A549 (cell line): ENCODE results near the gene MID2. TPM values are rescaled to one million over a fixed set of nuclear protein-coding genes. Genes with fewer than 3 reads are reported as not detected.

Experiments
- ATAC-seq, 2 experiments: fragments of 200-7000 bp in 1 of 2; fragments of >200 bp in 1 of 2; cut with Nextera tagmentation in 1 of 2; cut with Tn5 transposase in 1 of 2; 3 replicates each; pipeline versions ENCODE4 v1.8.0 to v1.9.1; 2018 to 2020; ENCODE audit warnings: mild to moderate bottlenecking in 1 of 2, moderate library complexity in 1 of 2
- CTCF ChIA-PET: fragments of 300-600 bp; sonication (Branson Sonifier 250); formaldehyde crosslinking; extraction: SDS; loops from one replicate; lab custom pipeline; 2021; ENCODE audit warnings: antibody characterized with exemption, inconsistent platforms; lab: Yijun Ruan, JAX
- POLR2A ChIA-PET: fragments of 350-600 bp; formaldehyde crosslinking; extraction: SDS; loops from one replicate; lab custom pipeline; 2021; ENCODE audit warnings: antibody characterized with exemption, inconsistent platforms; lab: Yijun Ruan, JAX
- DNase-seq, 2 experiments: peaks; one replicate each; pipeline versions ENCODE4 v3.0.0 to v3.0.0-alpha.2; 2011 to 2016; ENCODE audit warnings: low read depth in 1 of 2, low spot score in 1 of 2
- FAIRE-seq: peaks from 2 replicates; lab custom pipeline; 2011; peaks lifted over from hg19 to GRCh38; lab: Jason Lieb, UNC
- H3K27ac ChIP-seq, 2 experiments: fragments of >200 bp; sonication (Bioruptor Twin); formaldehyde crosslinking; 3 replicates each; pipeline ENCODE4 v1.5.1; 2016 to 2017
- H3K4me1 ChIP-seq: fragments of >200 bp; sonication (Bioruptor Twin); formaldehyde crosslinking; 3 replicates; pipeline ENCODE4 v1.6.1; 2016
- H3K4me2 ChIP-seq: fragments of >200 bp; sonication (Bioruptor Twin); formaldehyde crosslinking; 3 replicates; pipeline ENCODE4 v1.6.1; 2016
- H3K4me3 ChIP-seq: fragments of >200 bp; sonication (Bioruptor Twin); formaldehyde crosslinking; 3 replicates; pipeline ENCODE4 v1.5.1; 2016
- H3K9me3 ChIP-seq: fragments of >200 bp; sonication (Bioruptor Twin); formaldehyde crosslinking; 3 replicates; pipeline ENCODE4 v1.6.1; 2016
- BHLHE40 ChIP-seq: IDR thresholded peaks from 2 replicates; pipeline ENCODE4 v1.6.1; 2012; ENCODE audit warnings: low read depth, low read length, inconsistent platforms
- CBX2 ChIP-seq: fragments of 200-600 bp; sonication (generic); IDR thresholded peaks from 2 replicates; pipeline ENCODE4 v1.6.1; 2016; ENCODE audit warnings: low read depth, mild to moderate bottlenecking, borderline replicate concordance
- CHD2 ChIP-seq: fragments of 150-350 bp; IDR thresholded peaks from 2 replicates; pipeline ENCODE4 v1.6.1; 2014; ENCODE audit warnings: low read length; ENCODE audit not compliant: partially characterized antibody
- CHD4 ChIP-seq: fragments of 200-600 bp; sonication (generic); IDR thresholded peaks from 2 replicates; pipeline ENCODE4 v1.6.1; 2016; ENCODE audit warnings: antibody characterized with exemption, mild to moderate bottlenecking, borderline replicate concordance
- CTCF ChIP-seq: fragments of >200 bp; sonication (Bioruptor Twin); formaldehyde crosslinking; IDR thresholded peaks from 3 replicates; pipeline ENCODE4 v1.5.1; 2016
- E2F6 ChIP-seq: IDR thresholded peaks from 2 replicates; pipeline ENCODE4 v1.6.1; 2012; ENCODE audit warnings: low read depth, borderline replicate concordance
- EHMT2 ChIP-seq: fragments of 200-600 bp; sonication (generic); IDR thresholded peaks from 2 replicates; pipeline ENCODE4 v1.6.1; 2016; ENCODE audit warnings: antibody characterized with exemption, low read depth, mild to moderate bottlenecking, moderate library complexity
- EP300 ChIP-seq, 2 experiments: fragments of >200 bp; sonication (Bioruptor Twin); formaldehyde crosslinking; IDR thresholded peaks; 2 replicates in 1 of 2; 3 replicates in 1 of 2; pipeline ENCODE4 v1.6.1; 2016 to 2017
- FOSB ChIP-seq: fragments of 250-450 bp; sonication (Bioruptor Pico); IDR thresholded peaks from 2 replicates; pipeline ENCODE4 v1.5.0; 2020; ENCODE audit warnings: mild to moderate bottlenecking, moderate library complexity
- HDAC2 ChIP-seq: fragments of 200-600 bp; sonication (generic); IDR thresholded peaks from 2 replicates; pipeline ENCODE4 v1.6.1; 2016
- HOXB13 ChIP-seq: fragments of 250-450 bp; sonication (Bioruptor Pico); IDR thresholded peaks from 2 replicates; pipeline ENCODE4 v1.5.0; 2020; ENCODE audit warnings: low read depth, mild to moderate bottlenecking, moderate library complexity
- HOXB5 ChIP-seq: fragments of 250-450 bp; sonication (Bioruptor Pico); IDR thresholded peaks from 2 replicates; pipeline ENCODE4 v1.5.0; 2020; ENCODE audit warnings: mild to moderate bottlenecking, moderate library complexity
- JUNB ChIP-seq: fragments of >200 bp; sonication (Bioruptor Twin); formaldehyde crosslinking; IDR thresholded peaks from 2 replicates; pipeline ENCODE4 v1.6.1; 2016
- KDM5A ChIP-seq: fragments of 200-600 bp; sonication (generic); IDR thresholded peaks from 2 replicates; pipeline ENCODE4 v1.6.1; 2016; ENCODE audit warnings: antibody characterized with exemption, mild to moderate bottlenecking
- MAFK ChIP-seq: fragments of 450-650 bp; IDR thresholded peaks from 2 replicates; pipeline ENCODE4 v1.6.1; 2014; ENCODE audit not compliant: partially characterized antibody
- MYC ChIP-seq: IDR thresholded peaks from 2 replicates; pipeline ENCODE4 v1.6.1; 2012; ENCODE audit warnings: mild to moderate bottlenecking, inconsistent platforms, low read length, improper control_type of control experiment, borderline replicate concordance
- NPAS2 ChIP-seq: fragments of 250-450 bp; sonication (Bioruptor Pico); IDR thresholded peaks from 2 replicates; pipeline ENCODE4 v1.8.0; 2022; ENCODE audit warnings: mild to moderate bottlenecking, moderate library complexity, borderline replicate concordance
- PBX3 ChIP-seq: IDR thresholded peaks from 2 replicates; pipeline ENCODE4 v1.6.1; 2012
- POLR2A ChIP-seq: IDR thresholded peaks from 2 replicates; pipeline ENCODE4 v1.6.1; 2012; ENCODE audit warnings: mild to moderate bottlenecking, low read length
- RARB ChIP-seq: fragments of 250-450 bp; sonication (Bioruptor Pico); IDR thresholded peaks from 2 replicates; pipeline ENCODE4 v1.8.0; 2021; ENCODE audit warnings: mild to moderate bottlenecking, moderate library complexity
- RCOR1 ChIP-seq: fragments of 150-350 bp; IDR thresholded peaks from 2 replicates; pipeline ENCODE4 v1.6.1; 2014; ENCODE audit warnings: antibody characterized with exemption, low read length, low read depth
- REST ChIP-seq: fragments of 200-600 bp; sonication (generic); IDR thresholded peaks from 2 replicates; pipeline ENCODE4 v1.6.1; 2016; ENCODE audit warnings: antibody characterized with exemption, mild to moderate bottlenecking, moderate library complexity
- TFCP2L1 ChIP-seq: fragments of 250-450 bp; sonication (Bioruptor Pico); IDR thresholded peaks from 2 replicates; pipeline ENCODE4 v1.5.0; 2021; ENCODE audit warnings: mild to moderate bottlenecking
- TP53 ChIP-seq: fragments of 250-450 bp; sonication (Bioruptor Pico); IDR thresholded peaks from 2 replicates; pipeline ENCODE4 v1.5.0; 2021; ENCODE audit warnings: mild to moderate bottlenecking, moderate library complexity
- WGBS: methylation state at CpG from one replicate; pipeline ENCODE4 v1.1.6; 2017; ENCODE audit errors: missing lambda C conversion rate; 5-methylcytosine and 5-hydroxymethylcytosine counted together
- polyA plus RNA-seq, 4 experiments: library from polyadenylated mRNA; depleted of rRNA in 3 of 4; stranded (reverse); fragments of >200 nt; fragmentation: RNase III in 1 of 4; extraction: RNeasy Plus Mini Kit Qiagen cat#74134 plus additional on column Dnase treatment in 1 of 4; gene quantifications; 2 replicates in 3 of 4; 3 replicates in 1 of 4; pipeline ENCODE4 v1.2.3, GENCODE V29; 2011 to 2017
- TF ChIP-seq, protein P1 (sequence below): fragments of >200 bp; sonication (Bioruptor Twin); formaldehyde crosslinking; IDR thresholded peaks from 3 replicates; pipeline ENCODE4 v1.6.1; 2016
- TF ChIP-seq, protein P2 (sequence below): fragments of 250-450 bp; sonication (Bioruptor Pico); IDR thresholded peaks from 2 replicates; pipeline ENCODE4 v1.5.0; 2021; ENCODE audit warnings: mild to moderate bottlenecking, moderate library complexity, borderline replicate concordance
- TF ChIP-seq, protein P3 (sequence below): fragments of >200 bp; sonication (Bioruptor Twin); formaldehyde crosslinking; IDR thresholded peaks from 2 replicates; pipeline ENCODE4 v1.6.1; 2016

The MID2 gene
- polyA plus RNA-seq, 2 of the 4 experiments (the other 2 are of a cell fraction): 4.6 to 10.6 TPM

GRCh38 chrX:107804427-107804826, 21.2 kb upstream of the MID2 start:
- POLR2A ChIA-PET: no interaction called here
- Histone ChIP-seq H3K27ac (no peak overlapping the region), H3K9me3 (peaks cover 18% of the 10 kb centered on the region), H3K4me1 (no peaks in the 10 kb centered on the region)
- no peak for DNase-seq
- CTCF ChIA-PET: no interaction called here
- WGBS: 0% methylated on average over 1 of the region's 1 CpG
- FAIRE-seq: no peak
- no peak for TF ChIP-seq RCOR1
- TF ChIP-seq JUNB: no peak
- TF ChIP-seq CTCF: no peak
- TF ChIP-seq, protein P1, sequence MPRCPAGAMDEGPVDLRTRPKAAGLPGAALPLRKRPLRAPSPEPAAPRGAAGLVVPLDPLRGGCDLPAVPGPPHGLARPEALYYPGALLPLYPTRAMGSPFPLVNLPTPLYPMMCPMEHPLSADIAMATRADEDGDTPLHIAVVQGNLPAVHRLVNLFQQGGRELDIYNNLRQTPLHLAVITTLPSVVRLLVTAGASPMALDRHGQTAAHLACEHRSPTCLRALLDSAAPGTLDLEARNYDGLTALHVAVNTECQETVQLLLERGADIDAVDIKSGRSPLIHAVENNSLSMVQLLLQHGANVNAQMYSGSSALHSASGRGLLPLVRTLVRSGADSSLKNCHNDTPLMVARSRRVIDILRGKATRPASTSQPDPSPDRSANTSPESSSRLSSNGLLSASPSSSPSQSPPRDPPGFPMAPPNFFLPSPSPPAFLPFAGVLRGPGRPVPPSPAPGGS: no peak
- TF ChIP-seq HOXB13 (CRISPR knock-in tag): no peak
- no peak for TF ChIP-seq EP300 (IDR thresholded peaks at IDR 0.05)
- TF ChIP-seq TP53: no peak
- TF ChIP-seq NPAS2 (CRISPR knock-in tag): no peak
- TF ChIP-seq RARB (CRISPR knock-in tag): no peak
- no peak for TF ChIP-seq KDM5A
- TF ChIP-seq MAFK: no peak
- TF ChIP-seq CHD2: no peak
- TF ChIP-seq BHLHE40: no peak
- TF ChIP-seq HOXB5 (CRISPR knock-in tag): no peak
- TF ChIP-seq HDAC2: no peak
- TF ChIP-seq EHMT2: no peak
- TF ChIP-seq, all 56 proteins: peak for 0
- ATAC-seq: no peak
- Histone ChIP-seq H3K4me2 (no peak overlapping the region), H3K4me3 (no peak overlapping the region)

- no peaks in the 10 kb centered on the region for H3K4me1 ChIP-seq
- 97% methylated on average over 3 of the region's 3 CpGs for WGBS
- H3K27ac ChIP-seq: no peak overlapping the region
- ATAC-seq (no peak), FAIRE-seq (no peak), DNase-seq (no peak)
- CTCF ChIA-PET: no interaction called here
- POLR2A ChIA-PET: no interaction called here
- H3K9me3 ChIP-seq: peaks cover 18% of the 10 kb centered on the region
- no peak overlapping the region for H3K4me2 ChIP-seq
- no peak overlapping the region for H3K4me3 ChIP-seq
- no peak for TF ChIP-seq REST
- TF ChIP-seq FOSB (CRISPR knock-in tag): no peak
- TF ChIP-seq HDAC2: no peak
- no peak for TF ChIP-seq BHLHE40
- TF ChIP-seq TFCP2L1: no peak
- TF ChIP-seq CBX2: no peak
- TF ChIP-seq, protein P1: no peak
- TF ChIP-seq, protein P2, sequence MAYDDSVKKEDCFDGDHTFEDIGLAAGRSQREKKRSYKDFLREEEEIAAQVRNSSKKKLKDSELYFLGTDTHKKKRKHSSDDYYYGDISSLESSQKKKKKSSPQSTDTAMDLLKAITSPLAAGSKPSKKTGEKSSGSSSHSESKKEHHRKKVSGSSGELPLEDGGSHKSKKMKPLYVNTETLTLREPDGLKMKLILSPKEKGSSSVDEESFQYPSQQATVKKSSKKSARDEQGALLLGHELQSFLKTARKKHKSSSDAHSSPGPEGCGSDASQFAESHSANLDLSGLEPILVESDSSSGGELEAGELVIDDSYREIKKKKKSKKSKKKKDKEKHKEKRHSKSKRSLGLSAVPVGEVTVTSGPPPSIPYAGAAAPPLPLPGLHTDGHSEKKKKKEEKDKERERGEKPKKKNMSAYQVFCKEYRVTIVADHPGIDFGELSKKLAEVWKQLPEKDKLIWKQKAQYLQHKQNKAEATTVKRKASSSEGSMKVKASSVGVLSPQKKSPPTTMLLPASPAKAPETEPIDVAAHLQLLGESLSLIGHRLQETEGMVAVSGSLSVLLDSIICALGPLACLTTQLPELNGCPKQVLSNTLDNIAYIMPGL: no peak
- no peak for TF ChIP-seq PBX3
- no peak for TF ChIP-seq MYC
- no peak for TF ChIP-seq CHD4
- TF ChIP-seq E2F6: no peak
- TF ChIP-seq, protein P3, sequence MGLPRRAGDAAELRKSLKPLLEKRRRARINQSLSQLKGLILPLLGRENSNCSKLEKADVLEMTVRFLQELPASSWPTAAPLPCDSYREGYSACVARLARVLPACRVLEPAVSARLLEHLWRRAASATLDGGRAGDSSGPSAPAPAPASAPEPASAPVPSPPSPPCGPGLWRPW: no peak
- TF ChIP-seq POLR2A: no peak
Measured at GRCh38 chrX:107805179-107805578, 20.5 kb upstream of the MID2 start.
